A549 treated with Mapracorat at 1 μM for 4 hours (cell line): ENCODE results near the gene CLEC4A. TPM values are rescaled to one million over a fixed set of nuclear protein-coding genes. Genes with fewer than 3 reads are reported as not detected.

Experiments
- total RNA-seq: library from RNA; stranded (reverse); fragments of 200-300 nt; extraction: Qiagen RNA extraction; gene quantifications from 5 replicates; pipeline ENCODE4 v1.2.3, GENCODE V29; 2022

The CLEC4A gene
- 0.31 to 0.44 TPM in 2 of 5 replicates, not detected in the others for total RNA-seq

GRCh38 chr12:8123124-8123912 is at the start of gene CLEC4A:
Gene CLEC4A (plus strand): TSS chr12:8123617. CDS start chr12:8123879, 262 bp downstream.

GRCh38 chr12:8156845-8157244 is 33.4 kb downstream of the CLEC4A start, which contains the start of gene ZNF705A:
Gene ZNF705A (plus strand): TSS chr12:8157015. CDS start chr12:8172626, 15,611 bp downstream.

Other genes with a start within 250 kb of the CLEC4A start
- 3.8 to 4.8 TPM (median 4.5 TPM) in 5 replicates for gene SLC2A3, start 187.4 kb upstream of the CLEC4A start, total RNA-seq
- 7.2 to 10.0 TPM (median 8.9 TPM) in 5 replicates for gene FOXJ2, start 90.9 kb upstream of the CLEC4A start, total RNA-seq
- gene C3AR1, start 57.3 kb upstream of the CLEC4A start, total RNA-seq, result not detected in 5 replicates
- gene NECAP1, start 41.3 kb upstream of the CLEC4A start, total RNA-seq, result 11.6 to 15.6 TPM (median 14.7 TPM) in 5 replicates
- gene ZNF705A, start 33.4 kb downstream of the CLEC4A start, total RNA-seq, result not detected in 5 replicates
- 0.12 to 0.15 TPM (median 0.14 TPM) in 5 replicates for gene FAM90A1, start 104.0 kb downstream of the CLEC4A start, total RNA-seq